HG03460 (cell line): ENCODE measurements around the gene EOLA1.
A peak's percentile ranks its signal among the peaks of the same experiment; 100 is the strongest.
"Not testable (repeated sequence)": the region's sequence is repeated elsewhere in the genome, so short reads cannot be mapped to it uniquely, and the experiment has no call there.

Experiments used
- ATAC-seq: cut with Tn5 transposase; IDR thresholded peaks from one replicate; pipeline ENCODE4 v1.9.1; 2021; ENCODE audit not compliant: unreplicated experiment

EOLA1 gene

GRCh38 chrX:149540621-149541520 lies at the start of gene EOLA1:
Gene EOLA1 (plus strand): TSS chrX:149541012. CDS start chrX:149545631, 4,619 bp downstream.
- ATAC-seq = peak; percentile 75

GRCh38 chrX:149491812-149492211 lies 49.0 kb upstream of the EOLA1 start:
- no peak for ATAC-seq

GRCh38 chrX:149493567-149494562 lies 46.9 kb upstream of the EOLA1 start:
- ATAC-seq = no peak

GRCh38 chrX:149494844-149495565 lies 45.8 kb upstream of the EOLA1 start:
- no peak for ATAC-seq

- no peak for ATAC-seq
Observed at GRCh38 chrX:149495573-149496071, 45.2 kb upstream of the EOLA1 start.

GRCh38 chrX:149497054-149497453 lies 43.8 kb upstream of the EOLA1 start:
- no peak for ATAC-seq

- ATAC-seq = no peak
Observed at GRCh38 chrX:149497626-149498025, 43.2 kb upstream of the EOLA1 start.

- no peak for ATAC-seq
Observed at GRCh38 chrX:149498767-149499166, 42.0 kb upstream of the EOLA1 start.

- ATAC-seq = no peak
Observed at GRCh38 chrX:149499766-149500165, 41.0 kb upstream of the EOLA1 start.

- not testable (repeated sequence) for ATAC-seq
Observed at GRCh38 chrX:149502923-149503322, 37.9 kb upstream of the EOLA1 start.

GRCh38 chrX:149503446-149503845 lies 37.4 kb upstream of the EOLA1 start:
- ATAC-seq = peak; percentile 69

- peak; percentile 47 for ATAC-seq
Observed at GRCh38 chrX:149504226-149504914, 36.4 kb upstream of the EOLA1 start.

GRCh38 chrX:149504915-149505651 lies 35.7 kb upstream of the EOLA1 start, which contains the start of gene IDS:
Gene IDS (minus strand): TSS chrX:149505306. CDS start chrX:149505137, 169 bp downstream.
- ATAC-seq = peak; percentile 74

- ATAC-seq = no peak
Observed at GRCh38 chrX:149505671-149506070, 35.1 kb upstream of the EOLA1 start.

- no peak for ATAC-seq
Observed at GRCh38 chrX:149506349-149506748, 34.5 kb upstream of the EOLA1 start.

- ATAC-seq = no peak
Observed at GRCh38 chrX:149508467-149508866, 32.3 kb upstream of the EOLA1 start.

- no peak for ATAC-seq
Observed at GRCh38 chrX:149510386-149510785, 30.4 kb upstream of the EOLA1 start.

GRCh38 chrX:149511081-149511480 lies 29.7 kb upstream of the EOLA1 start:
- ATAC-seq = no peak

GRCh38 chrX:149512225-149512885 lies 28.5 kb upstream of the EOLA1 start:
- peak; percentile 89 for ATAC-seq
